Peyer's patch (tissue), 4 donors: Measurements from ENCODE around the gene SOCS4. TPM values are rescaled to one million over a fixed set of nuclear protein-coding genes. Genes with fewer than 3 reads are reported as not detected.
A peak's percentile ranks its signal among the peaks of the same experiment; 100 is the strongest.

Experiments
- DNase-seq, 3 donors: peaks; one replicate each; pipeline ENCODE4 v3.0.0-alpha.2; 2017 to 2019
- H3K27ac ChIP-seq, 4 donors: fragments of 200-600 bp; sonication (generic); one replicate each; pipeline ENCODE4 v1.5.1; 2016 to 2019
- H3K27me3 ChIP-seq, 2 donors: fragments of 200-600 bp; sonication (generic); one replicate each; pipeline ENCODE4 v1.5.1; 2019
- H3K36me3 ChIP-seq, 3 donors: fragments of 200-600 bp; sonication (generic); one replicate each; pipeline ENCODE4 v1.5.1; 2016 to 2019
- H3K4me1 ChIP-seq, 4 donors: fragments of 200-600 bp; sonication (generic); one replicate each; pipeline ENCODE4 v1.5.1; 2016 to 2019
- H3K4me3 ChIP-seq, 4 donors: fragments of 200-600 bp; sonication (generic); 1 replicate in 3 of 4; 2 replicates in 1 of 4; pipeline ENCODE4 v1.5.1; 2016 to 2019; ENCODE audit warnings: mild to moderate bottlenecking in 1 of 4
- H3K9me3 ChIP-seq, 4 donors: fragments of 200-600 bp; sonication (generic); one replicate each; pipeline ENCODE4 v1.5.1; 2016 to 2019; ENCODE audit warnings: mild to moderate bottlenecking in 1 of 4
- CTCF ChIP-seq, 6 experiments: fragments of 450-650 bp in 4 of 6; fragments of 200-600 bp in 2 of 6; sonication (generic) in 1 of 6; IDR thresholded peaks; one replicate each; pipeline ENCODE4 v1.5.1; 2017 to 2019; ENCODE audit warnings: antibody characterized with exemption in 6 of 6, mild to moderate bottlenecking in 3 of 6, moderate library complexity in 1 of 6
- POLR2A ChIP-seq, 2 donors: fragments of 450-650 bp; IDR thresholded peaks; one replicate each; pipeline ENCODE4 v1.5.1; 2017; ENCODE audit warnings: antibody characterized with exemption in 2 of 2, mild to moderate bottlenecking in 2 of 2, moderate library complexity in 2 of 2
- total RNA-seq, 4 donors: library from RNA; depleted of rRNA; stranded (reverse); fragments of >200 nt; gene quantifications; one replicate each; pipeline ENCODE4 v1.1.0, GENCODE V29; 2016

SOCS4 gene
- total RNA-seq, 4 donors from 2014 or later, result 10.0 to 18.2 (median 10.7) TPM

- Histone ChIP-seq H3K36me3 (no peaks in the 10 kb centered on the region), H3K4me1 (peaks cover 0 to 35% (median 15%) of the 10 kb centered on the region in 4 donors), H3K27me3 (no peaks in the 10 kb centered on the region), H3K4me3 (no peak overlapping the region), H3K9me3 (no peaks in the 10 kb centered on the region), H3K27ac (peak overlapping the region; percentile 34 to 68 (median 58))
- peak in 2 of 3 donors; percentile 75 to 82 for DNase-seq
- no peak for TF ChIP-seq POLR2A (IDR thresholded peaks at IDR 0.05)
- TF ChIP-seq CTCF (IDR thresholded peaks at IDR 0.05), result no peak
Measured at GRCh38 chr14:55097881-55098560, 71.0 kb downstream of the SOCS4 start.

- H3K4me1 ChIP-seq, result peaks cover 0 to 39% (median 19%) of the 10 kb centered on the region in 4 donors
- TF ChIP-seq POLR2A (IDR thresholded peaks at IDR 0.05), result no peak
- no peak for TF ChIP-seq CTCF (IDR thresholded peaks at IDR 0.05)
- no peak for DNase-seq
- peak overlapping the region; percentile 34 to 68 (median 58) for H3K27ac ChIP-seq
- no peaks in the 10 kb centered on the region for H3K27me3 ChIP-seq
- no peaks in the 10 kb centered on the region for H3K36me3 ChIP-seq
- H3K9me3 ChIP-seq, result no peaks in the 10 kb centered on the region
- no peak overlapping the region for H3K4me3 ChIP-seq
Measured at GRCh38 chr14:55098561-55098898, 71.5 kb downstream of the SOCS4 start.

Other genes starting within 250 kb of the SOCS4 start
- gene GCH1, start 124.4 kb upstream of the SOCS4 start, total RNA-seq, result 10 to 100 TPM; 15.7 to 29.2 (median 28.1) TPM
- 1 to 10 TPM in 2 of 4 donors, under 1 TPM in 2; 0.70 to 2.5 (median 1.0) TPM for gene WDHD1, start 137 bp upstream of the SOCS4 start, total RNA-seq
- 10 to 100 TPM; 27.2 to 56.6 (median 35.2) TPM for gene MAPK1IP1L, start 24.4 kb downstream of the SOCS4 start, total RNA-seq
- 1,000 to 10,000 TPM in 3 of 4 donors, 100 to 1,000 TPM in 1; 242 to 1,284 (median 1,203) TPM for gene LGALS3, start 102.0 kb downstream of the SOCS4 start, total RNA-seq
- gene DLGAP5, start 164.3 kb downstream of the SOCS4 start, total RNA-seq, result 1 to 10 TPM; 2.1 to 9.9 (median 4.4) TPM
- 10 to 100 TPM; 28.1 to 75.3 (median 43.1) TPM for gene FBXO34, start 244.2 kb downstream of the SOCS4 start, total RNA-seq